ENCODE results near the gene ZFP91. TPM values are rescaled to one million over a fixed set of nuclear protein-coding genes. Genes with fewer than 3 reads are reported as not detected.

The ZFP91 gene
- total RNA-seq, 2 experiments from 2014 or later = 46.5 to 46.7 TPM

GRCh38 chr11:58626934-58627483 lies 48.1 kb downstream of the ZFP91 start:
- ChIA-PET POLR2A (no interaction called here), CTCF (no interaction called here)
- no peak for ATAC-seq (ENCODE audit: poor library complexity)
- no peak for DNase-seq
- no peak overlapping the region for H3K4me3 Mint-ChIP-seq
- H3K27me3 Mint-ChIP-seq = no peaks in the 10 kb centered on the region
- no peak overlapping the region for H3K27ac ChIP-seq (ENCODE audit: low read depth in 1 of 2, low read length in 2 of 2)
- intact Hi-C loops (cut with DNase I, micrococcal nuclease) = no loop called here
- no peaks in the 10 kb centered on the region for H3K9me3 Mint-ChIP-seq
- peaks cover 7% of the 10 kb centered on the region for H3K4me1 Mint-ChIP-seq (ENCODE audit: low read depth)
- H3K9me3 ChIP-seq (ENCODE audit: control insufficient read depth in 1 of 2, insufficient read depth in 1 of 2, low read length in 2 of 2) = no peaks in the 10 kb centered on the region
- no peak for TF ChIP-seq CTCF (IDR thresholded peaks at IDR 0.05)
- peaks cover 36% of the 10 kb centered on the region for H3K36me3 ChIP-seq (ENCODE audit: insufficient read depth, low read length)
- H3K27ac Mint-ChIP-seq = peak overlapping the region; percentile 24
- peaks cover 27% of the 10 kb centered on the region for H3K36me3 Mint-ChIP-seq (ENCODE audit: low read depth)
- no peaks in the 10 kb centered on the region for H3K27me3 ChIP-seq (ENCODE audit: control insufficient read depth in 1 of 2, insufficient read depth in 2 of 2, low read length in 2 of 2)
- no peaks in the 10 kb centered on the region for H3K4me1 ChIP-seq (ENCODE audit: insufficient read depth, low read length)
- no peak overlapping the region for H3K4me3 ChIP-seq (ENCODE audit: low read length)

GRCh38 chr11:58628446-58628845 lies 49.6 kb downstream of the ZFP91 start:
- no peak overlapping the region for H3K27ac ChIP-seq (ENCODE audit: low read depth in 1 of 2, low read length in 2 of 2)
- ATAC-seq (ENCODE audit: poor library complexity) = no peak
- ChIA-PET CTCF (interaction anchor here (0.9 to 2.9 kb wide), 2 partner anchors 29 to 60 kb away, joined by 3 to 28 read pairs; no protein-coding TSS in a partner anchor), POLR2A (no interaction called here)
- H3K4me3 ChIP-seq (ENCODE audit: low read length) = no peak overlapping the region
- H3K4me1 ChIP-seq (ENCODE audit: insufficient read depth, low read length) = no peaks in the 10 kb centered on the region
- Mint-ChIP-seq H3K4me1 (ENCODE audit: low read depth) (peaks cover 5% of the 10 kb centered on the region), H3K27me3 (no peaks in the 10 kb centered on the region), H3K9me3 (no peaks in the 10 kb centered on the region), H3K36me3 (ENCODE audit: low read depth) (peaks cover 13% of the 10 kb centered on the region), H3K4me3 (no peak overlapping the region), H3K27ac (peak overlapping the region; percentile 24)
- no peaks in the 10 kb centered on the region for H3K9me3 ChIP-seq (ENCODE audit: control insufficient read depth in 1 of 2, insufficient read depth in 1 of 2, low read length in 2 of 2)
- H3K36me3 ChIP-seq (ENCODE audit: insufficient read depth, low read length) = peaks cover 23% of the 10 kb centered on the region
- TF ChIP-seq CTCF (IDR thresholded peaks at IDR 0.05) = no peak
- intact Hi-C loops (cut with DNase I, micrococcal nuclease) = no loop called here
- H3K27me3 ChIP-seq (ENCODE audit: control insufficient read depth in 1 of 2, insufficient read depth in 2 of 2, low read length in 2 of 2) = no peaks in the 10 kb centered on the region
- no peak for DNase-seq

GRCh38 chr11:58629857-58630256 lies 51.0 kb downstream of the ZFP91 start:
- peaks cover 5% of the 10 kb centered on the region for H3K4me1 Mint-ChIP-seq (ENCODE audit: low read depth)
- peaks cover 9% of the 10 kb centered on the region for H3K36me3 ChIP-seq (ENCODE audit: insufficient read depth, low read length)
- ChIA-PET POLR2A (interaction anchor here (1.0 to 2.1 kb wide), 5 partner anchors 9 to 67 kb away, joined by 3 to 15 read pairs (median 6); no protein-coding TSS in a partner anchor), CTCF (interaction anchor here (1.2 to 2.9 kb wide), 7 partner anchors 20 to 75 kb away, joined by 3 to 28 read pairs (median 5); partner anchors contain the start of gene LPXN)
- H3K27me3 Mint-ChIP-seq = no peaks in the 10 kb centered on the region
- peak; percentile 56 for ATAC-seq (ENCODE audit: poor library complexity)
- H3K27me3 ChIP-seq (ENCODE audit: control insufficient read depth in 1 of 2, insufficient read depth in 2 of 2, low read length in 2 of 2) = no peaks in the 10 kb centered on the region
- H3K9me3 Mint-ChIP-seq = no peaks in the 10 kb centered on the region
- H3K9me3 ChIP-seq (ENCODE audit: control insufficient read depth in 1 of 2, insufficient read depth in 1 of 2, low read length in 2 of 2) = no peaks in the 10 kb centered on the region
- TF ChIP-seq CTCF (IDR thresholded peaks at IDR 0.05) = peak; percentile 54
- no peak overlapping the region for H3K27ac ChIP-seq (ENCODE audit: low read depth in 1 of 2, low read length in 2 of 2)
- no peak overlapping the region for H3K4me3 Mint-ChIP-seq
- no peaks in the 10 kb centered on the region for H3K36me3 Mint-ChIP-seq (ENCODE audit: low read depth)
- H3K4me1 ChIP-seq (ENCODE audit: insufficient read depth, low read length) = no peaks in the 10 kb centered on the region
- DNase-seq = peak in 5 of 14 experiments; percentile 3 to 63 (median 41)
- intact Hi-C loops (cut with DNase I, micrococcal nuclease) = loop anchor here in 1 of 2 experiments (5.0 kb wide), 1 partner anchor 63 kb away; no protein-coding TSS in a partner anchor
- no peak overlapping the region for H3K4me3 ChIP-seq (ENCODE audit: low read length)
- H3K27ac Mint-ChIP-seq = peak overlapping the region; percentile 61

Measured in CD4-positive, alpha-beta T cell (primary cell).